ENCODE measurements around the gene IL18. TPM values are rescaled to one million over a fixed set of nuclear protein-coding genes. Genes with fewer than 3 reads are reported as not detected.

Gene IL18
- not detected for total RNA-seq

GRCh38 chr11:112163875-112164685, at the start of gene IL18:
Gene IL18 (minus strand): TSS chr11:112164094. CDS start chr11:112155053, 9,041 bp downstream.

GRCh38 chr11:112174789-112175598, 11.1 kb upstream of the IL18 start, which contains the start of gene BCO2:
Gene BCO2 (plus strand): TSS chr11:112175512. CDS start chr11:112175602, 90 bp downstream.

GRCh38 chr11:112167145-112167544, 3.3 kb upstream of the IL18 start, which contains the start of gene TEX12:
Gene TEX12 (plus strand): TSS chr11:112167372. CDS start chr11:112169269, 1,897 bp downstream.

Small RNA genes lying within 50 kb of the gene (small RNA-seq; reads per million reads assigned to genes)
- gene MRPS36P4 (ENCODE audit: low replicate concordance): not detected

Other genes with a start within 250 kb of the IL18 start
- gene C11orf52, start 245.2 kb downstream of the IL18 start, total RNA-seq: not detected
- 83.6 TPM for gene DIXDC1, start 226.8 kb downstream of the IL18 start, total RNA-seq
- gene DLAT, start 138.7 kb downstream of the IL18 start, total RNA-seq: 36.9 TPM
- gene PIH1D2, start 90.1 kb downstream of the IL18 start, total RNA-seq: 2.2 TPM
- 32.2 TPM for gene NKAPD1, start 89.8 kb downstream of the IL18 start, total RNA-seq
- 48.8 TPM for gene TIMM8B, start 77.3 kb downstream of the IL18 start, total RNA-seq
- gene SDHD, start 77.2 kb downstream of the IL18 start, total RNA-seq: 67.0 TPM
- gene TEX12, start 3.3 kb upstream of the IL18 start, total RNA-seq: 2.2 TPM
- gene BCO2, start 11.4 kb upstream of the IL18 start, total RNA-seq: 12.5 TPM
- 41.0 TPM for gene PTS, start 62.3 kb upstream of the IL18 start, total RNA-seq
- gene PLET1, start 96.8 kb upstream of the IL18 start, total RNA-seq: not detected